ENCODE measurements around the gene AIRE. TPM values are rescaled to one million over a fixed set of nuclear protein-coding genes. Genes with fewer than 3 reads are reported as not detected.
A peak's percentile ranks its signal among the peaks of the same experiment; 100 is the strongest.

Gene AIRE
- total and polyA plus RNA-seq, 2 of the 13 experiments (the other 11 are each of a cell fraction or from before 2014, with no cell fraction given): not detected

- no peak for TF ChIP-seq USF2 (IDR thresholded peaks at IDR 0.05; ENCODE audit: low read depth, low read length)
- no peak for TF ChIP-seq USF2 (CRISPR knock-in tag; IDR thresholded peaks at IDR 0.05; ENCODE audit: borderline replicate concordance)
- TF ChIP-seq HOXA3 (CRISPR knock-in tag; IDR thresholded peaks at IDR 0.05): peak; percentile 45; the same call in 1 of the 2 replicates
- no peak for TF ChIP-seq BCLAF1 (IDR thresholded peaks at IDR 0.05)
- TF ChIP-seq ZFX (CRISPR knock-in tag; IDR thresholded peaks at IDR 0.05; ENCODE audit: low read depth): no peak
- no peak for TF ChIP-seq ZFP41 (CRISPR knock-in tag; IDR thresholded peaks at IDR 0.05; ENCODE audit: borderline replicate concordance)
- TF ChIP-seq RNF219 (CRISPR knock-in tag; IDR thresholded peaks at IDR 0.05): no peak
- TF ChIP-seq JUNB (CRISPR knock-in tag; IDR thresholded peaks at IDR 0.05; ENCODE audit: borderline replicate concordance): no peak
- TF ChIP-seq ZNF207 (IDR thresholded peaks at IDR 0.05; ENCODE audit: borderline replicate concordance): no peak
- no peak for TF ChIP-seq PCBP1 (IDR thresholded peaks at IDR 0.05; ENCODE audit: borderline replicate concordance, low read depth, low read length)
- peak; percentile 72; the same call in 1 of the 2 replicates for TF ChIP-seq ZNF607 (CRISPR knock-in tag; IDR thresholded peaks at IDR 0.05; ENCODE audit: borderline replicate concordance)
- no peak for TF ChIP-seq ZNF850 (CRISPR knock-in tag; conservative IDR thresholded peaks at IDR 0.05)
- TF ChIP-seq SP1 (IDR thresholded peaks at IDR 0.05): no peak
- no peak for TF ChIP-seq SP1 (CRISPR knock-in tag; IDR thresholded peaks at IDR 0.05)
- TF ChIP-seq SKI (IDR thresholded peaks at IDR 0.05; ENCODE audit: partially characterized antibody): no peak
- TF ChIP-seq SOX6 (IDR thresholded peaks at IDR 0.05): no peak
- TF ChIP-seq SOX6 (CRISPR knock-in tag; IDR thresholded peaks at IDR 0.05): no peak
- TF ChIP-seq SKIL (CRISPR knock-in tag; IDR thresholded peaks at IDR 0.05; ENCODE audit: borderline replicate concordance): no peak
- no peak for TF ChIP-seq CHD2 (IDR thresholded peaks at IDR 0.05; ENCODE audit: low read depth, low read length)
- TF ChIP-seq ZNF138 (CRISPR knock-in tag; IDR thresholded peaks at IDR 0.05; ENCODE audit: low read depth): no peak
These were observed 12.0 kb downstream of the AIRE start (continued) for GRCh38 chr21:44297525-44298290.

Measured in HepG2 (cell line).